Hepatocyte (in vitro differentiated cells): ENCODE results near the gene KRT84.

Experiments used
- EZH2 ChIP-seq: fragments of 200-600 bp; sonication (generic); IDR thresholded peaks from 2 replicates; pipeline ENCODE4 v1.6.1; 2016; ENCODE audit warnings: antibody characterized with exemption, mild to moderate bottlenecking, borderline replicate concordance
- EZH2phosphoT487 ChIP-seq: fragments of 200-600 bp; sonication (generic); IDR thresholded peaks from one replicate; pipeline ENCODE4 v1.6.1; 2018; ENCODE audit warnings: antibody characterized with exemption, mild to moderate bottlenecking, low read depth, moderate library complexity; ENCODE audit not compliant: unreplicated experiment, severe bottlenecking
- TF ChIP-seq, protein P1 (sequence below): fragments of 200-600 bp; sonication (generic); IDR thresholded peaks from 2 replicates; pipeline ENCODE4 v1.5.1; 2016; ENCODE audit warnings: antibody characterized with exemption, mild to moderate bottlenecking; ENCODE audit not compliant: poor library complexity

DNA sequence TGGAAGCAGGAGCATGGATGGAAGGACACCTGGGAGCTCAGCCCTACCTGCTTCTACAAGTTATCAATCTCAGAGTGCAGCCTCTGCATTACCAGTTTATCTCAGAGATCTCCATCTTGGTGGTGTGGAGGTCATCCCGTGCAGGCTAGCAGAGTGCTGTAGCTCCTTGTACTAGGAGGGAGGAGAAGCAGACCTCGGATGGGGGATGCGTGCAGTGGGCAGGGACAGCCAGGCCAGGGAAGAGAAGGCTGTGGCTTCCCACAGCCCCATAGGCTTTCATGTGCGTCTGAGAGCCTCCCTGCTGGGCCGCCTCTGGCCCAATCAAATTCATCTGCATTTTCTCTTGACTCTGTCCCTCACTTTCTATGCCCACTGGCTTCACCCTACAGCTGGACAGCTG, 29.5 kb upstream of the KRT84 start:
- TF ChIP-seq, protein P1, sequence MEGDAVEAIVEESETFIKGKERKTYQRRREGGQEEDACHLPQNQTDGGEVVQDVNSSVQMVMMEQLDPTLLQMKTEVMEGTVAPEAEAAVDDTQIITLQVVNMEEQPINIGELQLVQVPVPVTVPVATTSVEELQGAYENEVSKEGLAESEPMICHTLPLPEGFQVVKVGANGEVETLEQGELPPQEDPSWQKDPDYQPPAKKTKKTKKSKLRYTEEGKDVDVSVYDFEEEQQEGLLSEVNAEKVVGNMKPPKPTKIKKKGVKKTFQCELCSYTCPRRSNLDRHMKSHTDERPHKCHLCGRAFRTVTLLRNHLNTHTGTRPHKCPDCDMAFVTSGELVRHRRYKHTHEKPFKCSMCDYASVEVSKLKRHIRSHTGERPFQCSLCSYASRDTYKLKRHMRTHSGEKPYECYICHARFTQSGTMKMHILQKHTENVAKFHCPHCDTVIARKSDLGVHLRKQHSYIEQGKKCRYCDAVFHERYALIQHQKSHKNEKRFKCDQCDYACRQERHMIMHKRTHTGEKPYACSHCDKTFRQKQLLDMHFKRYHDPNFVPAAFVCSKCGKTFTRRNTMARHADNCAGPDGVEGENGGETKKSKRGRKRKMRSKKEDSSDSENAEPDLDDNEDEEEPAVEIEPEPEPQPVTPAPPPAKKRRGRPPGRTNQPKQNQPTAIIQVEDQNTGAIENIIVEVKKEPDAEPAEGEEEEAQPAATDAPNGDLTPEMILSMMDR: no peak
- TF ChIP-seq EZH2 (no peak), EZH2phosphoT487 (no peak)
